Epidermal melanocyte (primary cell): ENCODE data around the gene TEX50.
A peak's percentile ranks its signal among the peaks of the same experiment; 100 is the strongest.
"Not testable (repeated sequence)": the region's sequence is repeated elsewhere in the genome, so short reads cannot be mapped to it uniquely, and the experiment has no call there.

Source experiments
- DNase-seq: peaks from one replicate; pipeline ENCODE4 v3.0.0; 2011; ENCODE audit warnings: low spot score; ENCODE audit not compliant: insufficient read length

Gene TEX50

DNA sequence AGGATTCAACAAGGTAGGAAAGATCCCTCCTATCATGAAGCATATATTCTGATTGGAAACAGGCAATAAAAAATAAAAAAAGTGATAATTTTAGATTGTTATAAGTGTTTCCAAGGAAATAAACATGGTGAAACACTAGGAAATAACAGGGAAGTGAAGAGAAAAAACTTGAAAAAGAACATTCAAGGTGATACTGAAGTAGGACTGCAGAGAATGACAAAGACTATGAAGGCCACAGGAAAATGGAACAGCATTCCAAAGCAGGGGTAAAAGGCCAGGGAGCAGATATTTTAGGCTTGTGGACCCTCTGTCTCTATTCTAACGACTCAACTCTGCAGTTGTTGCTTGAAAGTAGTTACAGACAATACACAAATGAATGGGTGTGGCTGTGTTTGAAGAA, 26.6 kb downstream of the TEX50 start:
- DNase-seq = no peak

DNA sequence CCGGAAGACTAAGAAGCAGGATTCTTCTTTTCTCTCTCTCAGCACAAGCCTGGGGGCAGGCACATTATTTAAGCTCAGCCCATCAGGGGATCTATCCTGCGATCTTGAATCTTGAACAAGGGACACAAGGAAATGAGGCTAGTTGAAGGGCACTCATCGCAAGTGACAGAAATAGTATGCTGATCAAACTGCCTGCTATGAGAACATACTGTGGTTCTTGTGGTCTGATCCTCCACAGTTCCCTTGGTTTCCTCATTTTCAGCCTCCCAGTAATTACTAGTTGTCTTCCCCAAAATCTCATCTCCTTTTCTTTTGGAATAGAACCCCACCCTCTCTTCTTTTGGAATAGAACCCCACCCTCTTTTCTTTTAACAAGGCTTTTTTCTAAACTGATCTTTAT, 28.0 kb downstream of the TEX50 start:
- DNase-seq = no peak

DNA sequence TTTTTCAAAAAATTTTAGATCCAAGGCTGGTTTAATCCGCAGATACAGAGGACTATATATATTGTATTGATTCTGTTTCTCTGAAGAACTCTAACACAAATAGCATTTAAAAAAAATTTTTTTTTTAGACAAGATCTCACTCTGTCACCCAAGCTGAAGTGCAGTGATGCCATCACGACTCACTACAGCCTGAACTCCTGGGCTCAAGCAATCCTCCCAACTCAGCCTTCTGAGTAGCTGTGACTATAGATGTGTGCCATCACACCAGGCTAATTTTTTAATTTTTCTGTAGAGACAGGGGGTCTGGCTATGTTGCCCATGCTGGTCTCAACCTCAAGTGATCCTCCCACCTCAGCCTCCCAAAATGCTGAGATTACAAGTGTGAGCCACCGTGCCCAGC, 31.5 kb downstream of the TEX50 start:
- no peak for DNase-seq

- peak; percentile 30 for DNase-seq
These were observed 34.4 kb downstream of the TEX50 start, which contains the start of gene ANKRD45 for GRCh38 chr1:173669491-173669941. ANKRD45 (minus strand) TSS chr1:173669851; CDS start chr1:173659418, 10,433 bp downstream.

DNA sequence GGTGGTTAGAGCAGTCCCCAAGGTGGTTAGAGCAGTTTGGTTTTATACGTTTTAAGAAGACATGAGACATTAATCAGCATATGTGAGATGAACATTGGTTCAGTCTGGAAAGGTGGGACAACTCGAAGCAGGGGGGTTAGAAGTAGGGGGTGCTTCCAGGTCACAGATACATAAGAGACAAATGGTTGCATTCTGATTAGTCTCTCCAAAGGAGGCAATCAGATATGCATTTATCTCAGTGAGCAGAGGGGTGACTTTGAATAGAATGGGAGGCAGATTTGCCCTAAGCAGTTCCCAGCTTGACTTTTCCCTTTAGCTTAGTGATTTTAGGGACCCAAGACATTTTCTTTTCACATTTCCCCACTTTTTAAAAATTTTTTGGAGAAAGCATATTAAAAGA, 39.4 kb downstream of the TEX50 start:
- not testable (repeated sequence) for DNase-seq

DNA sequence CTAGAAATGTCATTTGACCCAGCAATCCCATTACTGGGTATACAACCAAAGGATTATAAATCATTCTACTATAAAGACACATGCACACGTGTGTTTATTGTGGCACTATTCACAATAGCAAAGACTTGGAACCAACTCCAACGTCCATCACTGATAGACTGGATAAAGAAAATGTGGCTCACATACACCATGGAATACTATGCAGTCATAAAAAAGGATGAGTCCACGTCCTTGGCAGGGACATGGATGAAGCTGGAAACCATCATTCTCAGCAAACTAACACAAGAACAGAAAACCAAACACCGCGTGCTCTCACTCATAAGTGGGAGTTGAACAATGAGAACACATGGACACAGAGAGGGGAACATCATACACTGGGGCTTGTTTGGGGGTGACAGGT, 45.0 kb downstream of the TEX50 start:
- DNase-seq = not testable (repeated sequence)

DNA sequence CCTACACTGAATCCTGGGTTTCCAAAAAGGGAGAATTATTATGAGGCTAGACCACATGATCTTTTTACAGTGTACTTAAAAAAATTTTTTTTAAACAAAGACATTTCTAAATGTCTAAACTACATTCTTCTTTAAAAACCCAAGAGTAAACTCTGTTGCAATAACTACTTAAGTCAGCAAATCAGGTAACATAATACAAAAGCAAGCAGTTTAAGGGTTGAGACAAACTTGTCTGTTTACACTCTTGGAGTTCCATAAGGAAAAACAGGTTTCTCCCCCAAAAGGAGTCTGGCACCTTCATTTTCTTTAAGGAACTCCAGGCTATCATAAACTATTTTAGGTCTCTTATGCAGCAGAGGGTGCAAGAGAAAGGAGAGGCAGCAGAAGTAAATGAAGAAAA, 47.0 kb downstream of the TEX50 start:
- DNase-seq = no peak

GRCh38 chr1:173683838-173684237, 48.7 kb downstream of the TEX50 start:
- DNase-seq = not testable (repeated sequence)

DNA sequence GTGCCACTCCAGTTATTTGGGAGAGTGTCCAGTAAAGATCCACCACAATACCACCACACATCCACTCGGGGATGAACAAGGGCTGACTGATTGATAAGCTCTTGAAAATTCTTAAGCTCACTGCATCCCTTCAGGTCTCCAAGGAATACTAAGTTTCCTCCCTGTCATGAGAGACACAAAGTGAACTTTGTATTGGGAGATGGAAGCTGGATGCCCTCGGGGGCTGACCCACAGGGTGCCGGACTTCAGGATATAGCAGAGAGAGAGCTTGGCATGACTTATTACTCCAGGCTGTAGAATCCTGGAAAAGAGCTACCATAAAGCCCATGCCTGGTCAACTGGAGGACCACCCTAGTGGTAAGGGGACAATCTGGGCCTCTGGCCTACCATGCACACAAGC, 50.0 kb downstream of the TEX50 start:
- DNase-seq = not testable (repeated sequence)
